ENCODE data around the gene KIF5B. TPM values are rescaled to one million over a fixed set of nuclear protein-coding genes. Genes with fewer than 3 reads are reported as not detected.
A peak's percentile ranks its signal among the peaks of the same experiment; 100 is the strongest.
"Not testable (repeated sequence)": the region's sequence is repeated elsewhere in the genome, so short reads cannot be mapped to it uniquely, and the experiment has no call there.

KIF5B gene
- total and polyA plus RNA-seq, 2 donors (not counting 1 experiment from before 2014, with no cell fraction given) = 109 to 160 TPM

GRCh38 chr10:31974434-31975124 is 81.6 kb downstream of the KIF5B start:
- Histone ChIP-seq H3K4me2 (ENCODE audit: extremely low read depth, insufficient read depth, low read length) (no peak overlapping the region), H3K4me1 (ENCODE audit: control insufficient read depth, extremely low read depth, insufficient read depth, low read length) (peaks cover 6% of the 10 kb centered on the region), H3K36me3 (ENCODE audit: control insufficient read depth, insufficient read depth, low read length) (no peaks in the 10 kb centered on the region), H3K27me3 (ENCODE audit: control insufficient read depth, insufficient read depth, low read length) (no peaks in the 10 kb centered on the region), H2AFZ (ENCODE audit: low read length) (no peak overlapping the region), H3K79me2 (ENCODE audit: control insufficient read depth, insufficient read depth, low read length) (no peaks in the 10 kb centered on the region), H4K20me1 (ENCODE audit: control insufficient read depth, extremely low read depth, insufficient read depth, low read length) (no peaks in the 10 kb centered on the region), H3K4me3 (replicated peaks in 1 of 4; ENCODE audit: control extremely low read depth in 1 of 4, insufficient read depth in 1 of 4, low read depth in 3 of 4, low read length in 4 of 4) (no peak overlapping the region), H3K9ac (ENCODE audit: insufficient read depth, low read length) (no peak overlapping the region), H3K9me3 (ENCODE audit: control insufficient read depth, insufficient read depth, low read depth, low read length) (no peaks in the 10 kb centered on the region), H3K27ac (ENCODE audit: insufficient read depth, low read length) (no peak overlapping the region)
- DNase-seq (ENCODE audit: low read depth in 2 of 2) = peak in 1 of 2 donors; percentile 46
- TF ChIP-seq, protein P1, sequence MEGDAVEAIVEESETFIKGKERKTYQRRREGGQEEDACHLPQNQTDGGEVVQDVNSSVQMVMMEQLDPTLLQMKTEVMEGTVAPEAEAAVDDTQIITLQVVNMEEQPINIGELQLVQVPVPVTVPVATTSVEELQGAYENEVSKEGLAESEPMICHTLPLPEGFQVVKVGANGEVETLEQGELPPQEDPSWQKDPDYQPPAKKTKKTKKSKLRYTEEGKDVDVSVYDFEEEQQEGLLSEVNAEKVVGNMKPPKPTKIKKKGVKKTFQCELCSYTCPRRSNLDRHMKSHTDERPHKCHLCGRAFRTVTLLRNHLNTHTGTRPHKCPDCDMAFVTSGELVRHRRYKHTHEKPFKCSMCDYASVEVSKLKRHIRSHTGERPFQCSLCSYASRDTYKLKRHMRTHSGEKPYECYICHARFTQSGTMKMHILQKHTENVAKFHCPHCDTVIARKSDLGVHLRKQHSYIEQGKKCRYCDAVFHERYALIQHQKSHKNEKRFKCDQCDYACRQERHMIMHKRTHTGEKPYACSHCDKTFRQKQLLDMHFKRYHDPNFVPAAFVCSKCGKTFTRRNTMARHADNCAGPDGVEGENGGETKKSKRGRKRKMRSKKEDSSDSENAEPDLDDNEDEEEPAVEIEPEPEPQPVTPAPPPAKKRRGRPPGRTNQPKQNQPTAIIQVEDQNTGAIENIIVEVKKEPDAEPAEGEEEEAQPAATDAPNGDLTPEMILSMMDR (conservative IDR thresholded peaks at IDR 0.05 in 1 of 2, IDR thresholded peaks at IDR 0.05 in 1 of 2; ENCODE audit: low read depth in 1 of 2, low read length in 2 of 2) = no peak
- TF ChIP-seq EZH2 (IDR thresholded peaks at IDR 0.05; ENCODE audit: low read length, missing control alignments) = no peak

DNA sequence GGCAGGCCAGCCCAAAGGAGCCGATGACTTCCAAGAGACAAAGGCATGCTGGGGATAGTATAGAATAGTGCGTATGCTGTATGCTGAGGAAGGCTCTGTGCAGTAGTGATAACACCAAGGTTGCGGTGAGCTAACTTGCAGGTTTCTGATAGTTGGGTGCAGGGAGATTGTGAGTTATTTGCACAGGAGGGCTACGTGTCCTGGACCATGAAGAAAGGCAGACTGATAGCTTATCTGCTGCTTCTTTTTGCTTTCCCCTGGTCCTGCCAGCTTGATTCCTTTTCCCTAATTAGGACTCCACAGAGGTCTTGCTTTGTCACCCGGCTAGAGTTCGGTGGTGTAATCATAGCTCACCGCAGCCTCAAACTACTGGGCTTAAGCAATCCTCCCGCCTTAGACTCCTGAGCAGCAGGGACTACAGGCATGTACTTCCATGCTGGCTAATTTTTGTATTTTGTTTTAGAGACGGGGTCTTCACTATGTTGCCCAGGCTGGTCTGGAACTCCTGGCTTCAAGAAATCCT is 83.6 kb downstream of the KIF5B start:
- H3K9ac ChIP-seq (ENCODE audit: insufficient read depth, low read length) = no peak overlapping the region
- no peak overlapping the region for H3K4me3 ChIP-seq (replicated peaks in 1 of 4; ENCODE audit: control extremely low read depth in 1 of 4, insufficient read depth in 1 of 4, low read depth in 3 of 4, low read length in 4 of 4)
- no peak for DNase-seq (ENCODE audit: low read depth in 2 of 2)
- H3K36me3 ChIP-seq (ENCODE audit: control insufficient read depth, insufficient read depth, low read length) = no peaks in the 10 kb centered on the region
- no peaks in the 10 kb centered on the region for H3K27me3 ChIP-seq (ENCODE audit: control insufficient read depth, insufficient read depth, low read length)
- no peaks in the 10 kb centered on the region for H3K9me3 ChIP-seq (ENCODE audit: control insufficient read depth, insufficient read depth, low read depth, low read length)
- no peak overlapping the region for H3K4me2 ChIP-seq (ENCODE audit: extremely low read depth, insufficient read depth, low read length)
- H3K79me2 ChIP-seq (ENCODE audit: control insufficient read depth, insufficient read depth, low read length) = no peaks in the 10 kb centered on the region
- H3K27ac ChIP-seq (ENCODE audit: insufficient read depth, low read length) = no peak overlapping the region
- no peaks in the 10 kb centered on the region for H4K20me1 ChIP-seq (ENCODE audit: control insufficient read depth, extremely low read depth, insufficient read depth, low read length)
- no peak overlapping the region for H2AFZ ChIP-seq (ENCODE audit: low read length)
- TF ChIP-seq, protein P1 (conservative IDR thresholded peaks at IDR 0.05 in 1 of 2, IDR thresholded peaks at IDR 0.05 in 1 of 2; ENCODE audit: low read depth in 1 of 2, low read length in 2 of 2) = no peak
- TF ChIP-seq EZH2 (IDR thresholded peaks at IDR 0.05; ENCODE audit: low read length, missing control alignments) = no peak
- H3K4me1 ChIP-seq (ENCODE audit: control insufficient read depth, extremely low read depth, insufficient read depth, low read length) = peaks cover 6% of the 10 kb centered on the region

DNA sequence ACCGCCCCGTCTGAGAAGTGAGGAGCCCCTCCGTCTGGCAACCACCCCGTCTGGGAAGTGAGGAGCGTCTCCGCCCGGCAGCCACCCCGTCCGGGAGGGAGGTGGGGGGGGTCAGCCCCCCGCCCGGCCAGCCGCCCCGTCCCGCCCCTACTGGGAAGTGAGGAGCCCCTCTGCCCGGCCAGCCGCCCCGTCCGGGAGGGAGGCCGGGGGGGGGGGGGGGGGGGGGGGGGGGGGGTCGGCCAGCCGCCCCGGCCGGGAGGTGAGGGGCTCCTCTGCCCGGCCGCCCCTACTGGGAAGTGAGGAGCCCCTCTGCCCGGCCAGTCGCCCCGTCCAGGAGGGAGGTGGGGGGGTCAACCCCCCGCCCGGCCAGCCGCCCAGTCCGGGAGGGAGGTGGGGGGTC is 86.4 kb downstream of the KIF5B start:
- not testable (repeated sequence) for H3K4me2 ChIP-seq (ENCODE audit: extremely low read depth, insufficient read depth, low read length); H3K27me3 ChIP-seq (ENCODE audit: control insufficient read depth, insufficient read depth, low read length); H3K27ac ChIP-seq (ENCODE audit: insufficient read depth, low read length); H3K9ac ChIP-seq (ENCODE audit: insufficient read depth, low read length); H3K4me1 ChIP-seq (ENCODE audit: control insufficient read depth, extremely low read depth, insufficient read depth, low read length); H3K4me3 ChIP-seq (replicated peaks in 1 of 4; ENCODE audit: control extremely low read depth in 1 of 4, insufficient read depth in 1 of 4, low read depth in 3 of 4, low read length in 4 of 4); H3K36me3 ChIP-seq (ENCODE audit: control insufficient read depth, insufficient read depth, low read length); H3K79me2 ChIP-seq (ENCODE audit: control insufficient read depth, insufficient read depth, low read length); H4K20me1 ChIP-seq (ENCODE audit: control insufficient read depth, extremely low read depth, insufficient read depth, low read length); H3K9me3 ChIP-seq (ENCODE audit: control insufficient read depth, insufficient read depth, low read depth, low read length); H2AFZ ChIP-seq (ENCODE audit: low read length)
- peak; percentile 15 to 81 for DNase-seq (ENCODE audit: low read depth in 2 of 2)
